Activated CD8-positive, alpha-beta memory T cell treated with anti-CD3 and anti-CD28 coated beads for 36 hours (primary cell): ENCODE data around the gene ATXN1. TPM values are rescaled to one million over a fixed set of nuclear protein-coding genes. Genes with fewer than 3 reads are reported as not detected.

Source experiments
- CTCF ChIA-PET: fragments of 350-600 bp; sonication (Branson Sonifier 250); formaldehyde crosslinking; loops from one replicate; lab custom pipeline; 2021; ENCODE audit warnings: antibody characterized with exemption; lab: Charles Lee
- POLR2A ChIA-PET: fragments of 350-600 bp; sonication (Branson Sonifier 250); formaldehyde crosslinking; loops from one replicate; lab custom pipeline; 2021; ENCODE audit warnings: antibody characterized with exemption; lab: Charles Lee
- total RNA-seq, 2 experiments: library from RNA; stranded (reverse); gene quantifications; one replicate each; pipeline ENCODE4 v1.2.3, GENCODE V29; 2021

The ATXN1 gene
- total RNA-seq, 2 experiments from 2014 or later: 75.0 to 85.3 TPM

- ChIA-PET CTCF (no interaction called here), POLR2A (interaction anchor here (0.6 kb wide), 1 partner anchor 469 kb away, joined by 11 read pairs; no protein-coding TSS in a partner anchor)
Observed at GRCh38 chr6:16754274-16754673, 7.0 kb downstream of the ATXN1 start.

GRCh38 chr6:16753341-16753740 lies 7.9 kb downstream of the ATXN1 start:
- ChIA-PET POLR2A (no interaction called here), CTCF (no interaction called here)

GRCh38 chr6:16752206-16752866 lies 8.9 kb downstream of the ATXN1 start:
- ChIA-PET CTCF (no interaction called here), POLR2A (no interaction called here)

- CTCF ChIA-PET: interaction anchor here (0.7 kb wide), 1 partner anchor 71 kb away, joined by 3 read pairs; no protein-coding TSS in a partner anchor
- POLR2A ChIA-PET: no interaction called here
Observed at GRCh38 chr6:16751251-16751946, 9.9 kb downstream of the ATXN1 start.

- ChIA-PET POLR2A (no interaction called here), CTCF (interaction anchor here (0.7 kb wide), 1 partner anchor 70 kb away, joined by 3 read pairs; no protein-coding TSS in a partner anchor)
Observed at GRCh38 chr6:16750566-16750965, 10.7 kb downstream of the ATXN1 start.

- ChIA-PET CTCF (interaction anchor here (1.0 kb wide), 1 partner anchor 8 kb away, joined by 3 read pairs; no protein-coding TSS in a partner anchor), POLR2A (interaction anchor here (0.5 kb wide), 1 partner anchor 110 kb away, joined by 4 read pairs; no protein-coding TSS in a partner anchor)
Observed at GRCh38 chr6:16749516-16750485, 11.5 kb downstream of the ATXN1 start.

- POLR2A ChIA-PET: interaction anchor here (1.4 to 1.5 kb wide), 2 partner anchors 11 to 14 kb away, joined by 5 to 17 read pairs; partner anchors contain the start of gene ATXN1
- CTCF ChIA-PET: interaction anchor here (1.1 to 2.1 kb wide), 4 partner anchors 10 to 236 kb away, joined by 3 to 7 read pairs (median 6); no protein-coding TSS in a partner anchor
Observed at GRCh38 chr6:16748025-16748319, 13.3 kb downstream of the ATXN1 start.

- POLR2A ChIA-PET: interaction anchor here (0.7 to 1.5 kb wide), 4 partner anchors 11 to 313 kb away, joined by 3 to 17 read pairs (median 4); partner anchors contain the start of gene ATXN1
- CTCF ChIA-PET: interaction anchor here (1.1 to 2.1 kb wide), 4 partner anchors 11 to 236 kb away, joined by 3 to 7 read pairs (median 6); no protein-coding TSS in a partner anchor
Observed at GRCh38 chr6:16747232-16748024, 13.8 kb downstream of the ATXN1 start.

- CTCF ChIA-PET: interaction anchor here (1.8 to 2.1 kb wide), 2 partner anchors 24 to 235 kb away, joined by 5 to 6 read pairs; no protein-coding TSS in a partner anchor
- POLR2A ChIA-PET: interaction anchor here (0.7 to 1.5 kb wide), 3 partner anchors 12 to 312 kb away, joined by 3 to 17 read pairs (median 4); no protein-coding TSS in a partner anchor
Observed at GRCh38 chr6:16746812-16747211, 14.4 kb downstream of the ATXN1 start.

GRCh38 chr6:16746401-16746800 lies 14.9 kb downstream of the ATXN1 start:
- CTCF ChIA-PET: interaction anchor here (2.1 kb wide), 1 partner anchor 24 kb away, joined by 5 read pairs; no protein-coding TSS in a partner anchor

GRCh38 chr6:16743664-16744210 lies 17.5 kb downstream of the ATXN1 start:
- ChIA-PET CTCF (no interaction called here), POLR2A (no interaction called here)

More at GRCh38 chr6:16746401-16746800, 14.9 kb downstream of the ATXN1 start:
- POLR2A ChIA-PET: interaction anchor here (1.5 kb wide), 1 partner anchor 13 kb away, joined by 17 read pairs; no protein-coding TSS in a partner anchor

GRCh38 chr6:16742116-16742515 lies 19.1 kb downstream of the ATXN1 start:
- POLR2A ChIA-PET: no interaction called here
- CTCF ChIA-PET: interaction anchor here (2.0 kb wide), 1 partner anchor 19 kb away, joined by 5 read pairs; the partner anchor contains the start of gene ATXN1

GRCh38 chr6:16741112-16742016 lies 19.9 kb downstream of the ATXN1 start:
- ChIA-PET POLR2A (interaction anchor here (0.6 to 1.6 kb wide), 5 partner anchors 10 to 611 kb away, joined by 3 to 6 read pairs (median 5); partner anchors contain the start of gene ATXN1), CTCF (interaction anchor here (1.0 to 2.0 kb wide), 3 partner anchors 9 to 21 kb away, joined by 3 to 5 read pairs (median 3); partner anchors contain the start of gene ATXN1)

- ChIA-PET POLR2A (interaction anchor here (1.3 to 1.9 kb wide), 4 partner anchors 8 to 41 kb away, joined by 3 to 5 read pairs (median 4); partner anchors contain the start of gene ATXN1), CTCF (interaction anchor here (1.4 to 2.0 kb wide), 3 partner anchors 9 to 21 kb away, joined by 4 to 5 read pairs (median 5); partner anchors contain the start of gene ATXN1)
Observed at GRCh38 chr6:16740097-16740496, 21.2 kb downstream of the ATXN1 start.

GRCh38 chr6:16739329-16739801 lies 21.9 kb downstream of the ATXN1 start:
- ChIA-PET POLR2A (interaction anchor here (1.9 kb wide), 1 partner anchor 41 kb away, joined by 4 read pairs; no protein-coding TSS in a partner anchor), CTCF (interaction anchor here (1.4 to 1.5 kb wide), 2 partner anchors 8 to 9 kb away, joined by 4 to 5 read pairs; no protein-coding TSS in a partner anchor)

- CTCF ChIA-PET: no interaction called here
Observed at GRCh38 chr6:16737925-16738324, 23.3 kb downstream of the ATXN1 start.

More at GRCh38 chr6:16737925-16738324, 23.3 kb downstream of the ATXN1 start:
- POLR2A ChIA-PET: no interaction called here
